Kidney capillary endothelial cell (primary cell): ENCODE data around the gene KNTC1.
"Not testable (repeated sequence)": the region's sequence is repeated elsewhere in the genome, so short reads cannot be mapped to it uniquely, and the experiment has no call there.

Experiments used
- DNase-seq: peaks from one replicate; pipeline ENCODE4 v3.0.0-alpha.2; 2018; ENCODE audit warnings: low spot score

KNTC1 gene

DNA sequence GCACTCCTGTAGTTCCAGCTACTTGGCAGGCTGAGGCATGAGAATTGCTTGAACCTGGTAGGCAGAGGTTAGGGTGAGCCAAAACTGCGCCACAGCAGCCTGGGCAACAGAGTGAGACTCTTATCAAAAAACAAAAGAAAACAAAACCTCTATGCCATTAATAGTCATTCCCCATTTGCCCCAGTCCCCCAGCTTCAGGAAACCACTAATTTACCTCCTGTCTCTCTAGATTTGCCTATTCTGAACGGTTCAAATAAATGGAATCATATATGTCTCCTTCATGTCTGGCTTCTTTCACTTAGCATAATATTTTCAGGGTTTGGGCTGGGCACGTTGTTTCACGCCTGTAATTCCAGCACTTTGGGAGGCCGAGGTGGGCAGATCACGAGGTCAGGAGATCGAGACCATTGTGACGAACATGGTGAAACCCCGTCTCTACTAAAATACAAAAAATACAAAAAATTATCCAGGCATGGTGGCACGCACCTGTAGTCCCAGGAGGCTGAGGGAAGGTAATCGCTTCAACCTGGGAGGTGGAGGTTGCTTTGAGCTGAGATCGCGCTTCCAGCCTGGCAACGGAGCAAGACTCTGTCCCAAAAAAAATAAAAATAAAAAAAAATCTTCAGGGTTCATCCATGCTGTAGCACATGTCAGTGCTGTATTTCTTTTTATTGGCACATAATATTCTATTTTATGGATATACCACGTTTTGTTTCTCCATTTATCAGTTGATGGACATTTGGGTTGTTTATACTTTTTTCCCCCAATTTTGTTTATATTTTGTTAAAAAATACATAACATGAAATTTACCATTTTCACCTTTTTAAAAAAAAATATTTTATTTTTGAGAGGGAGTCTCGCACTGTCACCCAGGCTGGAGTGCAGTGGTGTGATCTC is 31.9 kb downstream of the KNTC1 start:
- DNase-seq = no peak

DNA sequence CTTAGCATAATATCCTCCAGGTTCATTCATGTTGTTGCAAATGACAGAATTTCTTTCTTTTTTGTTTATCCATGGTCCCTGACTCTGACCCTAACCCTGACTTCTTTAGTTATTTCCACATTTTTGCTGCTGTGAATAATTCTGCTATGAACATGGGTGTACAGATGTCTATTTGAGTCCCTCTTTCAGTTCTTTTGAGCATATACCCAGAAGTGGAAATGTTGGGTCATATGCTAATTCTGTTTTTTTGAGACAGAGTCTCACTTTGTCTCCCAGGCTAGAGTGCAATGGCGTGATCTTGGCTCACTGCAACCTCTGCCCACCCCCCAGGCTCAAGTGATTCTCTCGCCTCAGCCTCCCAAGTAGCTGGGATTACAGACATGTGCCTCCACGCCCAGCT is 33.1 kb downstream of the KNTC1 start:
- no peak for DNase-seq

- DNase-seq = no peak
Observed at GRCh38 chr12:122563361-122563760, 36.3 kb downstream of the KNTC1 start.

DNA sequence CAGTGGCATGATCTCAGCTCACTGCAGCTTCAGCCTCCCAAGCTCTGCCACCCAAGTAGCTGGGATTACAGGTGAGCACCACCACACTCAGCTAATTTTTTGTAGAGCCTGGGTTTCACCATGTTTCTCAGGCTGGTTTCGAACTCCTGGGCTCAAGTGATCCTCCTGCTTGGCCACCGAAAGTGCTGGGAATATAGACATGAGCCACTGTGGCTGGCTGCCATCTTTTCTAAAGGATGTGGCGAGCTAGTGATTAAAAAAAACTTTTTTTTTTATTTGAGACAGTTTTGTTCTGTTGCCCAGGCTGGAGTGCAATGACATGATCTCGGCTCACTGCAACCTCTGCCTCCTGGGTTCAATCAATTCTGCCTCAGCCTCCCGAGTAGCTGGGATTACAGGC is 39.8 kb downstream of the KNTC1 start:
- DNase-seq = not testable (repeated sequence)

GRCh38 chr12:122569288-122569687 is 42.2 kb downstream of the KNTC1 start:
- DNase-seq = no peak

DNA sequence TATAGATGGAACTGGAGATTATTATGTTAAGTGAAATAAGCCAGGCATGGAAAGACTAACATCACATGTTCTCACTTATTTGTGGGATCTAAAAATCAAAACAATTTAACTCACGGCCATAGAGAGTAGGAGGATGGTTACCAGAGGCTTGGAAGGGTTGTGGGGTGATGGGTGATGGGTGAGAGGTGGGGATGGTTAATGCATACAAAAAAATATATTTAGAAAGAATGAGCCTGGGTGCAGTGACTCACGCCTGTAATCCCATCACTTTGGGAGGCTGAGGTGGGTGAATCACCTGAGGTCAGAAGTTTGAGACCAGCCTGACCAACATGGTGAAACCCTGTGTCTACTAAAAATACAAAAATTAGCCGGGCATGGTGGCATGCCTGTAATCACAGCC is 43.0 kb downstream of the KNTC1 start:
- not testable (repeated sequence) for DNase-seq

DNA sequence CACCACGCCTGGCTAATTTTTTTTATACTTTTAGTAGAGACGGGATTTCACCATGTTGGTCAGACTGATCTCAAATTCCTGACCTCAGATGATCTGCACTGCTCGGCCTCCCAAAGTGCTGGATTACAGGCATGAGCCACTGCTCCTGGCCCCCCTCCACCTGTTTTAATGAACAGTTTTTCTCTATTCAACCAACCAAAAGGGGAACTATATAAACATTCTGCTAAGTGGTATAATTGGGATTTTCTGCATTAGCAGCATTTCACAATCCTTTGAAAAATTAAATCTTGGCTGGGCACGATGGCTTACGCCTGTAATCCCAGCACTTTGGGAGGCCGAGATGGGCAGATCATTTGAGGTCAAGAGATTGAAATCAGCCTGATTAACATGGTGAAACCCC is 44.8 kb downstream of the KNTC1 start:
- DNase-seq = no peak

GRCh38 chr12:122583294-122583693 is 56.2 kb downstream of the KNTC1 start:
- not testable (repeated sequence) for DNase-seq

DNA sequence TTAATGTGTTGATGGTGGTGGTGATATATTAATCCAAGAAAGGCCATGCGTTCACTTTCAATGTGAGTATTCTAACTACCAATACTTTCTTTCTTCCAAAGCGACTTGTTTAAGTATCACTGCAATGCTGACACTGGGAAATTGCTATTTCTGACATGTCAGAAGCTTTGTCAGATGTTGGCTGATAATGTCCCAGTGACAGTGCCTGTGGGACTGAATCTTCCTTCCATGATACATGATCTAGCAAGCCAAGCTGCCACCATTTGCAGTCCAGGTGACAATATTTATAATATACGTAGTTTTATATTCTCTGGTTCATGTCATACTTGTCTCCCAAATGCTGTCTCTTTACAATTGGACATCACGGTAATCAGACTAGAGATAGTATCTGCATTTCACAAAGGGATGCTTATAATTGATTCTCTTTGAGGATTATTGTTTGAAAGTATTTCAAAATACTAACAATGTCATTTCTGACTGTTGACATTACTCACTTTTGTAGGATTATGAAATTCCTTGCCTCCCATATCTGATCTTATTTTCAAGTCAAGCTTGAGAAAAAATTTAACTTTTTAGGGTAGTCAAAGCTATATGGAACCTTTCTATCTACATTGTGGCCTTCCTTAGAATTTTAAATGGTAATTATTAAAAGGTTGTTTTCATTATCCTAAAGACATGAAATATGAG is 57.3 kb downstream of the KNTC1 start:
- DNase-seq = no peak

- no peak for DNase-seq
Observed at GRCh38 chr12:122590990-122591389, 63.9 kb downstream of the KNTC1 start.

GRCh38 chr12:122591966-122592365 is 64.9 kb downstream of the KNTC1 start:
- not testable (repeated sequence) for DNase-seq

DNA sequence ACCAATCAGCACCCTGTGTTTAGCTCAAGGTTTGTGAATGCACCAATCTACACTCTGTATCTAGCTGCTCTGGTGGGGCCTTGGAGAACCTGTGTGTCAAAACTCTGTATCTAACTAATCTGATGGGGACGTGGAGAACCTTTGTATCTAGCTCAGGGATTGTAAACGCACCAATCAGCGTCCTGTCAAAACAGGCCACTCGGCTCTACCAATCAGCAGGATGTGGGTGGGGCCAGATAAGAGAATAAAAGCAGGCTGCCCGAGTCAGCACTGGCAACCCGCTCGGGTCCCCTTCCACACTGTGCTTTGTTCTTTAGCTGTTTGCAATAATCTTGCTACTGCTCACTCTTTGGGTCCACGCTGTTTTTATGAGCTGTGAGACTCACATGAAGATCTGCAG is 65.5 kb downstream of the KNTC1 start:
- not testable (repeated sequence) for DNase-seq

DNA sequence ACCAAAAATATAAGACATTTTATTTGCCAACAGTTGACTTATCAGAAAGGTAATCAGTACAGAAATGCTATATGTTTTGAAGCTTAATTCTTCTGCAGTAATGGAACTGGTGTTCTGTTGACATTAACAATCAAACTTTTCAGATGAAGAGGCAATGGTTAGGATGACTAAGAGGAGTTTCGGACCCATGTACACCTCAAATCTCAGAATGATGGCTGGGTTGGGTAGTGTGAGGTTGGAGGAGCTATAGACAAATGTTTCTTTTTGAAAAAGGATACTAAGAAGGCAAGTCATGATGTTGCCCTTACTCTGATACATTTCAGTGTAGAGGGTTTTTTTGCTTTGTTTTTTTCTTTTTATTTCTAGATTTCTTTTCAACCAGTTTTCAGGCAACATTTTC is 66.9 kb downstream of the KNTC1 start:
- no peak for DNase-seq

DNA sequence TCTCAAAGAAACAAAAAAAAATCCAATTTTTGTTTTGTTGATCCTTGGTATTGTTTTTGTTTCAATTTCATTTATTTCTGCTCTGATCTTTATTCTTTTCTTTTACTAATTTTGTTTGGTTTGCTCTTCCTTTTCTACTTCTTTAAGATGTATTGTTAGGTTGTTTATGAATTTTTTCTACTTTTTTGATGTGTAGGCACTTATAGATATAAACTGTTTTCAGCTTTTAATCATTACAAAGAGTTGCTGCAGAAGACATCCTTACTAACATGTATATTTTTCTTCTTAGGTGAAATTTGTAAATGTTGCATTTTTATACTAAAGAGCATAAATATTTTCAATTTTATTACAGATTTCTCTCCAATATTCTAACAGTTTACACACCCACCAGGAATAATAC is 69.8 kb downstream of the KNTC1 start:
- no peak for DNase-seq

- DNase-seq = no peak
Observed at GRCh38 chr12:122602456-122602855, 75.4 kb downstream of the KNTC1 start.

- no peak for DNase-seq
Observed at GRCh38 chr12:122604993-122605392, 77.9 kb downstream of the KNTC1 start.

DNA sequence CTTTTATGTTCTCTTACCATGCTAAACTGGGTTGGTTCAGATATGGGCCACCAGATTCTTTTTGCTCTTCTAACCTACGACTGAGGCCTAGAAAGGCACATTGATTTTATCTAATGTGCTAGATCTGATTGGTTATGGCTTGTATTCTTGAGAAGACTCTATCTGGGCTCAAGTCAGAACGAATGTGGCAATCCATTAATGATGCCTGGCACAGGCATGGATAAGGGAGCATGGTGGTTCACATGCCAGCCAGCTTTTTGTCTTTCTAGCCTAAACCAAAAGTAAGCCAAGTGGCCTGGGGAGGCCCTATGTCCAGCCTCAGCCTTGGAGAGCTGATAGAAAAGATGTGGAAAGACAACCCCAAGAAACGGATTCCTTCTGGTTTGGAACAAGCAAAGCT is 82.7 kb downstream of the KNTC1 start:
- no peak for DNase-seq

- no peak for DNase-seq
Observed at GRCh38 chr12:122610207-122610606, 83.2 kb downstream of the KNTC1 start.

- DNase-seq = no peak
Observed at GRCh38 chr12:122610911-122611310, 83.9 kb downstream of the KNTC1 start.

GRCh38 chr12:122614839-122615238 is 87.8 kb downstream of the KNTC1 start:
- DNase-seq = no peak

GRCh38 chr12:122615780-122616179 is 88.7 kb downstream of the KNTC1 start:
- DNase-seq = no peak

DNA sequence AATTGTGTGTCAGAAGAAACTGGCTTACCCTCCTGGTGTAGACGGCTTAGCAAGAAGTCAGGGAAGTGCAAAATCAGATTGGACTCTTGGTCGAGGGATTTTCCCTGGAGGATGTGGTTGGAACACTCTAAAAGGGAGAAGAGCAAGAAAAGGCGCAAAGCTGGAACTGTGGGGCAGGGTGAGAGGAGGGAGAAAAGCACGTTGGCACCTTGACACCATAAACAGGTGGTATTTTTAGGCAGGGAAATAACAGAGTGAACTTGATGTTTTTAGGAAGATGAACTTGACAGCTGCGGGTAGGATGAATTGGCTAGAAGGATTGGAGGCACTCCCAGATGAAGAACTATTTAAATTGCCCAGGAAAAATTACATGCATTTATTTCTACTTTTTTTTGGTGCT is 108.4 kb downstream of the KNTC1 start:
- no peak for DNase-seq

GRCh38 chr12:122643207-122643805 is 116.3 kb downstream of the KNTC1 start:
- DNase-seq = no peak
